OCI-LY7 (cell line): ENCODE measurements around the gene PGM2L1. TPM values are rescaled to one million over a fixed set of nuclear protein-coding genes. Genes with fewer than 3 reads are reported as not detected.

Source experiments
- BruUV-seq: library from RNA; stranded (reverse); fragments of 400-500 nt; replicated peaks from 2 replicates; lab custom pipeline; 2021; lab: Mats Ljungman, UMichigan
- CTCF ChIA-PET: fragments of 300-600 bp; sonication (Branson Sonifier 250); formaldehyde crosslinking; loops from one replicate; lab custom pipeline; 2022; ENCODE audit warnings: antibody characterized with exemption; ENCODE audit not compliant: unreplicated experiment; lab: Charles Lee
- POLR2A ChIA-PET: fragments of 300-600 bp; sonication (Branson Sonifier 250); formaldehyde crosslinking; loops from one replicate; lab custom pipeline; 2022; ENCODE audit warnings: antibody characterized with exemption; lab: Charles Lee
- DNase-seq: peaks from one replicate; pipeline ENCODE4 v3.0.0-alpha.2; 2015; ENCODE audit warnings: low spot score
- H2AFZ ChIP-seq: fragments of 200-600 bp; sonication (generic), shearing (Covaris generic); 2 replicates; pipeline ENCODE4 v1.6.1; 2014; ENCODE audit warnings: mild to moderate bottlenecking, antibody characterized with exemption, low read length, moderate library complexity
- H3K27ac ChIP-seq: fragments of 200-600 bp; sonication (generic); 2 replicates; pipeline ENCODE4 v1.5.1; 2014; ENCODE audit warnings: mixed run types, low read depth, mild to moderate bottlenecking, moderate library complexity, low read length, inconsistent platforms; ENCODE audit not compliant: poor library complexity, severe bottlenecking
- H3K36me3 ChIP-seq: fragments of 200-600 bp; sonication (generic); 2 replicates; pipeline ENCODE4 v1.6.1; 2014; ENCODE audit warnings: mild to moderate bottlenecking, antibody characterized with exemption, low read length, moderate library complexity, mixed read lengths; ENCODE audit not compliant: insufficient read depth
- H3K4me1 ChIP-seq: fragments of 200-600 bp; sonication (generic); 2 replicates; pipeline ENCODE4 v1.5.1; 2014; ENCODE audit warnings: mild to moderate bottlenecking, low read length; ENCODE audit not compliant: insufficient read depth, poor library complexity, severe bottlenecking
- H3K4me2 ChIP-seq: fragments of 200-600 bp; sonication (generic); 2 replicates; pipeline ENCODE4 v1.6.1; 2014; ENCODE audit warnings: mild to moderate bottlenecking, low read length
- H3K4me3 ChIP-seq: fragments of 200-600 bp; sonication (generic); 2 replicates; pipeline ENCODE4 v1.5.1; 2014; ENCODE audit warnings: mild to moderate bottlenecking, low read depth, low read length; ENCODE audit not compliant: poor library complexity, severe bottlenecking
- H3K79me2 ChIP-seq: fragments of 200-600 bp; sonication (generic); 2 replicates; pipeline ENCODE4 v1.6.1; 2016; ENCODE audit warnings: low read depth, mild to moderate bottlenecking, low read length, moderate library complexity, mixed read lengths; ENCODE audit not compliant: insufficient read depth
- H3K9me2 ChIP-seq: fragments of 200-600 bp; sonication (generic); 2 replicates; pipeline ENCODE4 v1.6.1; 2016; ENCODE audit warnings: mild to moderate bottlenecking, low read length, mixed read lengths; ENCODE audit not compliant: insufficient read depth
- H3K9me3 ChIP-seq: fragments of 200-600 bp; sonication (generic); 2 replicates; pipeline ENCODE4 v1.6.1; 2014; ENCODE audit warnings: mild to moderate bottlenecking, mixed run types, low read length, mixed read lengths
- H4K20me1 ChIP-seq: fragments of 200-600 bp; sonication (generic); 2 replicates; pipeline ENCODE4 v1.6.1; 2014; ENCODE audit warnings: mild to moderate bottlenecking, antibody characterized with exemption, low read length, moderate library complexity, mixed read lengths; ENCODE audit not compliant: insufficient read depth
- CTCF ChIP-seq: fragments of 200-600 bp; sonication (generic); conservative IDR thresholded peaks from 2 replicates; pipeline ENCODE4 v1.5.1; 2014; ENCODE audit warnings: mild to moderate bottlenecking, antibody characterized with exemption, low read length, moderate library complexity, mixed read lengths
- EZH2phosphoT487 ChIP-seq: fragments of 200-600 bp; sonication (generic); IDR thresholded peaks from 2 replicates; pipeline ENCODE4 v1.6.1; 2018; ENCODE audit warnings: low read depth, borderline replicate concordance, mild to moderate bottlenecking, mixed run types, antibody characterized with exemption, low read length, moderate library complexity, mixed read lengths
- intact Hi-C: fragments of 100-400 bp; cut with micrococcal nuclease; formaldehyde crosslinking; loops from one replicate; pipeline ENCODE4 v1.10.0; 2022; ENCODE audit not compliant: unreplicated experiment
- total RNA-seq, 2 experiments: library from RNA; depleted of rRNA in 1 of 2; stranded (reverse); fragments of >200 nt in 1 of 2; shearing (Covaris generic) in 1 of 2; gene quantifications; 2 replicates each; pipeline ENCODE4 v1.2.3, GENCODE V29; 2014 to 2022

The PGM2L1 gene
- total RNA-seq, 2 experiments from 2014 or later = 0.78 to 0.79 TPM

DNA sequence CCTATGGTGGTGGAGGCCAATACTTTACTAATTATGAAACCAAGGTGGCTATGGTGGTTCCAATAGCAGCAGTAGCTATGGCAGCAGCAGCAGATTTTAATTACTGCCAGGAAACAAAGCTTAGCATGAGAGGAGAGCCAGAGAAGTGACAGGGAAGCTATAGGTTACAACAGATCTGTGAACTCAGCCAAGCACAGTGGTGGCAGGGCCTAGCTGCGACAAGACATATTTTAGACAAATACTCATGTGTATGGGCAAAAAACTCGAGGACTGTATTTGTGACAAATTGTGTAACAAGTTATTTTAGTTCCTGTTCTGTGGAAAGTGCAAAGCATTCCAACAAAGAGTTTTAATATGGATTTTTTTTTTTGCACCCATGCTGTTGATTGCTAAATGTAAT lies 42.6 kb downstream of the PGM2L1 start:
- Histone ChIP-seq H3K4me3 (no peak overlapping the region), H4K20me1 (no peaks in the 10 kb centered on the region), H3K4me1 (no peaks in the 10 kb centered on the region), H3K9me3 (no peaks in the 10 kb centered on the region), H3K4me2 (no peak overlapping the region), H3K79me2 (no peaks in the 10 kb centered on the region), H3K36me3 (no peaks in the 10 kb centered on the region), H3K9me2 (no peaks in the 10 kb centered on the region), H2AFZ (no peak overlapping the region), H3K27ac (no peak overlapping the region)
- no peak for DNase-seq
- TF ChIP-seq CTCF (no peak), EZH2phosphoT487 (no peak)
- no TSS peak for BruUV-seq
- intact Hi-C loops = no loop called here
- ChIA-PET CTCF (no interaction called here), POLR2A (no interaction called here)

DNA sequence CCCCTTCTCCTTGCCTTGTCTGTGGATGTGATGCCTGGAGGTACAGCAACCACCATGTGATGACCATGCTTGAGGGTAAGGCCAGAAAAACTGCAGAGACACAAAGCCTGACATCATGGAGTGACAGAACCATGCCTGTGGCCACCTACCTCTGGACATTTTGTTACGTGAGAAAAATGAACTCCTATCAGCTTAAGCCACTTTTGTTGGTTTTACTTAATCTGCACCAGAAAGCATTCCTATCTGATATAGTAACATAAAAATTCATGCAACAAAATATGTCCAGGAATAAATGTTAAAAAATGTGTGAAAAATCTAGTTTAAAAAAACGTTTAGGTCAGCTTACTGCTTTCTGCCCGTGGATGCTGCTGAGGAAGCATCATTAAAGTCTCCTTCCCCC lies 44.2 kb downstream of the PGM2L1 start:
- H2AFZ ChIP-seq = no peak overlapping the region
- H3K9me2 ChIP-seq = no peaks in the 10 kb centered on the region; the same call in 1 of the 2 replicates
- BruUV-seq = no TSS peak
- no peak overlapping the region for H3K4me3 ChIP-seq
- no peaks in the 10 kb centered on the region for H4K20me1 ChIP-seq
- no peaks in the 10 kb centered on the region for H3K79me2 ChIP-seq
- H3K4me1 ChIP-seq = no peaks in the 10 kb centered on the region
- CTCF ChIA-PET = no interaction called here
- TF ChIP-seq EZH2phosphoT487 (no peak), CTCF (no peak)
- POLR2A ChIA-PET = interaction anchor here (0.7 kb wide), 1 partner anchor 482 kb away, joined by 3 read pairs; no protein-coding TSS in a partner anchor
- no peaks in the 10 kb centered on the region for H3K9me3 ChIP-seq
- DNase-seq = no peak
- no peaks in the 10 kb centered on the region for H3K36me3 ChIP-seq
- H3K4me2 ChIP-seq = no peak overlapping the region
- H3K27ac ChIP-seq = no peak overlapping the region
- intact Hi-C loops = no loop called here

DNA sequence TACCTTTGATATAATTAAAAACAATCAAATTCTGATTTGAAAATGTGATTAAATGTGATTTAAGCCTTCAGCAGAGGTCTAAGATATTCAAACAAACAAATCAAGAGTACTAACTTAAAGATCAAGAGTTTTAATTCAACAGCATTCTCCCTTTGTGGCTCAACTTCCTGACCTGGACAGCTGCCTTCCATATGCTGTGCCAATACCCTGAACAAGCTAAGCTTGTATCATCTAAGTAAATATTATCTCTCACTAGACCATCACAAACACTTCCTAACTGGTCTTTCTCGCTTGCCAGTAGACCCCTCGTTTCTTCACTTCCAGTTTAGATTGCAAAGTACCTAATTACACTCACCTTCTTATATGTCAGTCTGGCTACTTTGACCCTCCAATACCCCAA lies 50.9 kb downstream of the PGM2L1 start:
- Histone ChIP-seq H3K4me1 (no peaks in the 10 kb centered on the region), H2AFZ (no peak overlapping the region), H3K27ac (no peak overlapping the region), H4K20me1 (no peaks in the 10 kb centered on the region), H3K9me2 (no peaks in the 10 kb centered on the region; the same call in 1 of the 2 replicates), H3K4me3 (no peak overlapping the region), H3K4me2 (no peak overlapping the region), H3K79me2 (no peaks in the 10 kb centered on the region), H3K9me3 (no peaks in the 10 kb centered on the region), H3K36me3 (no peaks in the 10 kb centered on the region)
- no peak for TF ChIP-seq CTCF
- no peak for TF ChIP-seq EZH2phosphoT487
- ChIA-PET POLR2A (interaction anchor here (0.5 kb wide), 1 partner anchor 887 kb away, joined by 3 read pairs; no protein-coding TSS in a partner anchor), CTCF (no interaction called here)
- no peak for DNase-seq
- no TSS peak for BruUV-seq
- intact Hi-C loops = no loop called here
